GM19463 (cell line): Measurements from ENCODE around the gene ETHE1.
A peak's percentile ranks its signal among the peaks of the same experiment; 100 is the strongest.
"Not testable (repeated sequence)": the region's sequence is repeated elsewhere in the genome, so short reads cannot be mapped to it uniquely, and the experiment has no call there.

Experiments used
- ATAC-seq: cut with Tn5 transposase; IDR thresholded peaks from one replicate; pipeline ENCODE4 v1.9.1; 2021; ENCODE audit warnings: mild to moderate bottlenecking, moderate library complexity; ENCODE audit not compliant: unreplicated experiment

ETHE1 gene

GRCh38 chr19:43525836-43526771, 897 bp downstream of the ETHE1 start:
- no peak for ATAC-seq

GRCh38 chr19:43524922-43525835, 1.8 kb downstream of the ETHE1 start:
- ATAC-seq: no peak

GRCh38 chr19:43523696-43524095, 3.3 kb downstream of the ETHE1 start:
- not testable (repeated sequence) for ATAC-seq

- no peak for ATAC-seq
Observed at GRCh38 chr19:43522929-43523328, 4.1 kb downstream of the ETHE1 start.

DNA sequence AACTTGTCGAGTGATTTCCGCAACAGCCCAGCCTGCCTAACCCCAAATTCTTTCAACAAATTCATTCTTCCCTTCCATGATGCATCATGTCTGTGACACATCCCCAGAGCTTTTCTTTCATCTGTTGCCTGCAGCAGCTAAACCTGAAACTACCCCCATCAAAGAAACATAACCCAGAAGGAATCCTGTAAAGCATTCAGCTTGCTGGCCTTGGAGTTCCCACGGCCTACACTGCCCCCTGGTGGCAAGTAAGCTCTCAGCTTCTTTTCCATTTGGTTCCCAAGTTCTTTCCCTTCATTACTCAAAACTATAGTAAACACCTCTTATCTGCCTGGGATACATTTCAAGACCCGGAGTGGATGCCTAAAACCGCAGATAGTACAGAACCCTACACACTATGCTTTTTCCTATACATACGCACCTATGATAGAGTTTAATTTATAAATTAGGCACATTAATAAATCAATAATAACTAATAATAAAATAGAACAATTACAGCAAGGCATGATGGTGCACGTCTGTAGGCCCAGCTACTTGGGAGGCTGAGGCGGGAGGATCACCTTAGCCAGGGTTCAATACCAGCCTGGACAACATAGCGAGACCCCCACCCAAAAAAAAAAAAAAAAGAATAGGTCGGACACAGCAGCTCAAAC, 7.4 kb downstream of the ETHE1 start:
- no peak for ATAC-seq

DNA sequence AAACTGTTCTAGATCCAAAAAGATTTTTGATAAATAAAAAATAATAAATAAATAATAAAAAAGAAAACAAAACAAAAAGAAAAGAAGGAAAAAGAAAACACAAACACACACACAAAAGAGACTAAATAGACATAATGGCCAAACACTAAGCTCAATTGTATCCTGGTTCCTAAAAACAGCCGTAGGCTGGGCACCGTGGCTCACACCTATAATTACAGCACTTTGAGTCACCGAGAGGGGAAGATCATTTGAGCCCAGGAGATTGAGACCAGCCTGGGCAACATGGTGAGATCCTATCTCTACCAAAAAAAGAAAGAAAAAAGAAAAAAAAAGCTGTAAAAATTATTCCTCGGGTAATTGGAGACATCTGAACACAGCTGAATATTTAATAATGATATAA, 8.9 kb downstream of the ETHE1 start:
- ATAC-seq: no peak

GRCh38 chr19:43512399-43512798, 14.6 kb downstream of the ETHE1 start:
- ATAC-seq: not testable (repeated sequence)

- no peak for ATAC-seq
Observed at GRCh38 chr19:43511324-43511723, 15.7 kb downstream of the ETHE1 start.

DNA sequence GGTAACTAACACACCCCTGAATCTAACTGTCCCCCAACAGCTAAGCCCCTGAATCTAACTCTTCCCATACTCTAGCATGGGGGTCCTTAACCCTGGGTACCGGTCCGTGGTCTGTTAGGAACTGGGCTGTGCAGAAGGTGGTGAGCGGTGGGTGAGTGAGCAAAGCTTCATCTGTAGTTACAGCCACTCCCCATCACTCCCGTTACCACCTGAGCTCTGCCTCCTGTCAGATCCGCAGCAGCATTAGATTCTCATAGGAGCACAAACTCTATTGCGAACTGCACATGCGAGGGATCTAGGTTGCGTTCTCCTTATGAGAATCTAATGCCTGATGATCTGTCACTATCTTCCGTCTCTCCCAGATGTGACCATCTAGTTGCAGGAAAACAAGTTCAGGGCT, 16.3 kb downstream of the ETHE1 start:
- ATAC-seq: no peak

DNA sequence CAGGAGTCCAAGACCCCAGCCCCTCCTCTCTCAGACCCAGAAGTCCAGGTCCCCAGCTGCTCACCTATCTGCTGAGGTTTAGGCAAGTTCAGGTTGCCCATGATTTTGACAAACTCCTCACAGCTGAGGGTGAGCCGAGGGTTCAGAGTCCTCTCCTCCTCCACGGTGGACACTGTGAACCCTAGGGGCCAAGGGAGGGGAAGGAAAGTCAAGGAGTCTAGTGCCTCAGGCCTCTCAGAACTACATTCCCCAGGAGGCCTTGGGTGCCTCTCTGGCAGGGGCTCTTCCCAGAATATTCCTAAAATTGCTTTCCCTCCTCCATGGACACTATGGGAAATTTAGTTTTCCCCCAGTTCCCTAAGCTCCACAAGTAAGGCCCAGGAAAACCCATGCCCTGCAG, 19.1 kb downstream of the ETHE1 start:
- no peak for ATAC-seq

DNA sequence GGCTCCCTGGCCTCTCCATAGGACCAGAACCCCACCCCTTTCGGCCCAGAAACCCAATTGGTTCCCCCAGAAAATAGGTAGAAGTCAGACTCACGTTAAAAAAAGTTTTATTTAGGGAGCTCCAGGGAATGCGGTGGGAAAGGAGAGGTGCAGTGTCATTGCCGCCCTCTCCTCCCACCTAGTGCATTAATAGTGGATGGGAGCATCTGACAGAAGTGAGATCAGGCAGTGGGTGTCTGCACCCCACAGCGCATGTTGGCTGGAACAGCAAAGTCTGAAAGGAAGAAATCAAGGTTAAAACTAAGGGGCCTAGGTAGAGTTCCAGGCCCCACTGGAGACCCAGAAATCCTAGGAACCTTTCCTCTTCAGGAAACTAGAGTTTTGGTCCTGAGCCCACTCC, 20.4 kb downstream of the ETHE1 start:
- ATAC-seq: no peak

GRCh38 chr19:43505941-43506340, 21.1 kb downstream of the ETHE1 start:
- no peak for ATAC-seq

GRCh38 chr19:43505186-43505456, 21.9 kb downstream of the ETHE1 start:
- ATAC-seq: no peak

- peak; percentile 29 for ATAC-seq
Observed at GRCh38 chr19:43504426-43505185, 22.4 kb downstream of the ETHE1 start, which contains the start of gene PHLDB3. TSS of gene PHLDB3 (minus strand) at chr19:43504746. CDS start at chr19:43504118, 628 bp downstream.

DNA sequence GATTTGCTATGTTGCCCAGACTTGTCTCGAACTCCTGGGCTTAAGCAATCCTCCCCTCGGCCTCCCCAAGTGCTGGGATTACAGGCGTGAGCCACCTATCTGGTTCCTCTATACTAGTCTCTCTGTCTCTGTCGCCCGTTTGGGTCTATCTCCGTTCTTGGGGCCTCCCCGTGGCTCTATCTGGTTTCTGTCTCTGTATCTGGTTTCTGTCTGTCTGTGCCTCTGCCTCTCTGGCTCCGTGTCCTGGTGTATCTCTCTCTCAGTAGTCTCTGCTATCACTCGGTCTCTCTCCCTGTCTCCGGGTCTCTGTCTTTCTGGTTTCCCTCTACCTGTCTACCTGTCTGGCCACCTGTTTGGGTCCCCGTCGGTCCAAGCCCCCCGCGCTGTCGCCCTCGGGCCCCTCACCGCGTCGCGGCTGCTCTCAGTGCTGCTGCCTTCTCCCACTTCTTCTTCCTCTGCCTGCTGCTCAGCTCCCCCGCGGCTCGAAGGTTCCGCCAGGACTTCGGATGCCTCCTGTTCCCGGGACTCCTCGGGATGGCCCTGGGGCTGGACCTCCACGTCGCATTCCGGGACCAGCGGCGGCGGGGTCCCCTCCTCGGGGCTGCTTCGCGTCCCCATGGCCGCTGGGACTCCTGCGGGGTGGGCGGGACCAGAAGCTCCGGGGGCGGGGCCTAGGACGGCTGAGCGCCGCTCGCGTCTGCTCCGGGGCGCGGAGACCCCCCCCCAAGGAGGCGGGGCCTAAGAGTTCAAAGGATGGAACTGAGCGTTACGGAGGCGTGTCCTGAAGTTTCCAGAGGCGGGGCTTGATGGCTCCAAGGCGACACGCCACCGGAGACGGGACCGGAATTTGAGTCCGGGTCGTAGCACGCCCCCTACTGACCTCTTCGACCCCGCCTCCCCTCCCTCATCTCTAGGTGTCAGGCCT, 23.2 kb downstream of the ETHE1 start:
- ATAC-seq: peak; percentile 78

GRCh38 chr19:43502419-43502976, 24.5 kb downstream of the ETHE1 start:
- ATAC-seq: no peak

GRCh38 chr19:43501661-43502418, 25.2 kb downstream of the ETHE1 start:
- no peak for ATAC-seq

- ATAC-seq: no peak
Observed at GRCh38 chr19:43499042-43499441, 28.0 kb downstream of the ETHE1 start.
